KMS-11 (cell line): ENCODE results near the gene PEA15.

Experiments used
- H2AFZ ChIP-seq: fragments of 200-600 bp; sonication (generic); 2 replicates; pipeline ENCODE4 v1.6.1; 2016; ENCODE audit warnings: antibody characterized with exemption, mixed run types, low read depth
- H3K27ac ChIP-seq: fragments of 200-600 bp; sonication (generic); 2 replicates; pipeline ENCODE4 v1.6.1; 2016; ENCODE audit warnings: mild to moderate bottlenecking, mixed run types
- H3K27me3 ChIP-seq: fragments of 200-600 bp; sonication (generic); 2 replicates; pipeline ENCODE4 v1.6.1; 2017; ENCODE audit warnings: mild to moderate bottlenecking, low read depth, mixed run types, moderate library complexity; ENCODE audit not compliant: insufficient read depth
- H3K36me3 ChIP-seq: fragments of 200-600 bp; sonication (generic); 2 replicates; pipeline ENCODE4 v1.6.1; 2017; ENCODE audit warnings: mild to moderate bottlenecking, mixed run types; ENCODE audit not compliant: insufficient read depth
- H3K4me1 ChIP-seq: fragments of 200-600 bp; sonication (generic); 2 replicates; pipeline ENCODE4 v1.6.1; 2016; ENCODE audit warnings: mild to moderate bottlenecking, low read depth, mixed run types; ENCODE audit not compliant: poor library complexity, severe bottlenecking
- H3K4me2 ChIP-seq: fragments of 200-600 bp; sonication (generic); 2 replicates; pipeline ENCODE4 v1.7.0; 2016; ENCODE audit warnings: mild to moderate bottlenecking, mixed run types
- H3K4me3 ChIP-seq: fragments of 200-600 bp; sonication (generic); IDR thresholded peaks from 2 replicates; pipeline ENCODE4 v1.6.1; 2017; ENCODE audit warnings: low read depth, low read length, mixed read lengths; ENCODE audit not compliant: insufficient read depth
- H3K79me2 ChIP-seq: fragments of 200-600 bp; sonication (generic); 2 replicates; pipeline ENCODE4 v1.6.1; 2016; ENCODE audit warnings: low read depth, mixed run types; ENCODE audit not compliant: insufficient read depth
- H3K9ac ChIP-seq: fragments of 200-600 bp; sonication (generic); 2 replicates; pipeline ENCODE4 v1.6.1; 2016; ENCODE audit warnings: mild to moderate bottlenecking, mixed run types
- H4K20me1 ChIP-seq: fragments of 200-600 bp; sonication (generic); 2 replicates; pipeline ENCODE4 v1.6.1; 2016; ENCODE audit warnings: mild to moderate bottlenecking, mixed run types; ENCODE audit not compliant: insufficient read depth
- TF ChIP-seq, protein P1 (sequence below): fragments of 200-600 bp; sonication (generic); conservative IDR thresholded peaks from 2 replicates; pipeline ENCODE4 v1.6.1; 2017; ENCODE audit warnings: low read depth, mild to moderate bottlenecking, antibody characterized with exemption, low read length, moderate library complexity, mixed read lengths

PEA15 gene, protein sequence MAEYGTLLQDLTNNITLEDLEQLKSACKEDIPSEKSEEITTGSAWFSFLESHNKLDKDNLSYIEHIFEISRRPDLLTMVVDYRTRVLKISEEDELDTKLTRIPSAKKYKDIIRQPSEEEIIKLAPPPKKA

DNA sequence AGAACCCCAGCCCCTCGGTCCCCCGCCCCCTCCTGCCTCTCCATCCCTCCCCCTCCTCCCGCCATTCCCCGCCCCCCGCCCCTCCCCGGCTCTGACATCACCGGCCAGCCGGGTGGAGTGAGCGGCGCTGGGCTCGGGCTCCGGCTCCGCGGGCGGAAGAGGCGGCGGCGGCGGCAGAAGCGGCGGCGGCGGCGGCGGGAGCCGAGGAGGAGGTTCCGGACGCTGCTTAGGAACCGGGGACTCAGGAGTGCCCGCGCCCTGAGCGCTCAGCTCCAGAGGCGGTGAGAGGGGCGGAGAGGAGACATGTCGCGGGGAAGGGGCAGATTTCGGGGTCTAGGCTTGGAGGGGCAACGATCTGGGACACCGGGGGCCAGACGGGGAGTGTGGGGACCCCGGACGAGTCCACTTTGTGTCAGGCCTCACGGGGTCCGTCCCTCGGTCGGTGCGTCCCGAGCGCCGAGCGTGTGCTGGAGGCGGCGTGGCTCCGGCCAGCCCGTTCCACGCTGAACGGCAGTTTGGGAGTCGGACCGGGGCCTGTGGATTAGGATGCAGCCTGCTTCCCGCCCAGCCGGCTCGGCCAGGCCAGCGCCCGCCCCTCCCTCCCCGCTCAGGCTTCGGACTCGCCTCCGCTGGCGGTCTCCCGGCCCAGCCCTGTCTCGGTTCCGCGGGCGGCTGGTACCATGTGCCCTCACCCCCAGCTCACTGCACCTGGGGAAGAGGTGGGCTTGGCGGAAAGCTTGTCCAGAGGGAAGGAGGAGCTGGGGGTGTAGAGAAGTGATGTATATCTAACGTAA lies at the start of gene PEA15:
TSS of gene PEA15 (plus strand) at position 143 of the 794 bp plus-strand sequence. CDS start 6,161 bp downstream, outside the sequence.
- H3K36me3 ChIP-seq, result no peaks in the 10 kb centered on the region; the same call in 1 of the 2 replicates
- H3K4me1 ChIP-seq, result peaks cover 63% of the 10 kb centered on the region
- H3K27me3 ChIP-seq, result no peaks in the 10 kb centered on the region
- H3K79me2 ChIP-seq, result peaks cover 42% of the 10 kb centered on the region
- H3K4me3 ChIP-seq, result peak within 1 kb of the TSS; percentile 98
- TF ChIP-seq, protein P1, sequence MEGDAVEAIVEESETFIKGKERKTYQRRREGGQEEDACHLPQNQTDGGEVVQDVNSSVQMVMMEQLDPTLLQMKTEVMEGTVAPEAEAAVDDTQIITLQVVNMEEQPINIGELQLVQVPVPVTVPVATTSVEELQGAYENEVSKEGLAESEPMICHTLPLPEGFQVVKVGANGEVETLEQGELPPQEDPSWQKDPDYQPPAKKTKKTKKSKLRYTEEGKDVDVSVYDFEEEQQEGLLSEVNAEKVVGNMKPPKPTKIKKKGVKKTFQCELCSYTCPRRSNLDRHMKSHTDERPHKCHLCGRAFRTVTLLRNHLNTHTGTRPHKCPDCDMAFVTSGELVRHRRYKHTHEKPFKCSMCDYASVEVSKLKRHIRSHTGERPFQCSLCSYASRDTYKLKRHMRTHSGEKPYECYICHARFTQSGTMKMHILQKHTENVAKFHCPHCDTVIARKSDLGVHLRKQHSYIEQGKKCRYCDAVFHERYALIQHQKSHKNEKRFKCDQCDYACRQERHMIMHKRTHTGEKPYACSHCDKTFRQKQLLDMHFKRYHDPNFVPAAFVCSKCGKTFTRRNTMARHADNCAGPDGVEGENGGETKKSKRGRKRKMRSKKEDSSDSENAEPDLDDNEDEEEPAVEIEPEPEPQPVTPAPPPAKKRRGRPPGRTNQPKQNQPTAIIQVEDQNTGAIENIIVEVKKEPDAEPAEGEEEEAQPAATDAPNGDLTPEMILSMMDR, result no peak
- H4K20me1 ChIP-seq, result 0 out of 2 replicates have a peak, but pooled peaks cover 1% of the 10 kb centered on the region
- H2AFZ ChIP-seq, result peak within 1 kb of the TSS; percentile 86
- peak within 1 kb of the TSS; percentile 95 for H3K4me2 ChIP-seq
- H3K9ac ChIP-seq, result peak within 1 kb of the TSS; percentile 95
- peak within 1 kb of the TSS; percentile 75 for H3K27ac ChIP-seq

DNA sequence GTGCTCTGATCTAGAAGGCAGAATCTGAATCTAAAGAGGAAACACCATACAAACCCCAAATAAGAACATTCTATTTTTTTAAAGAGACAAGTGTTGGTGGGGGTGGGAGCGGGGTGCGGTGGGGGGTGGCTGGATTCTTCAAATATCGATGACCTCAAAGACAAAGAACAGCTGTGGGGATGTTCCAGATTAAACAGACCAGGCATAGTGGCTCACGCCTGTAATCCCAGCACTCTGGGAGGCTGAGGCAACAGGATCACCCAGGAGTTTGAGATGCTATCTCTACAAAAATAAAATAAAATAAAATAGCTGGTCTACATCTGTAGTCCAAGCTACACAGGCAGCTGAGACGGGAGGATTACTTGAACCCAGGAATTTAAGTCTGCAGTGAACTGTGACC lies 48.8 kb upstream of the PEA15 start:
- Histone ChIP-seq H3K79me2 (no peaks in the 10 kb centered on the region), H3K9ac (no peak overlapping the region), H2AFZ (no peak overlapping the region), H3K4me1 (no peaks in the 10 kb centered on the region), H3K4me2 (no peak overlapping the region), H4K20me1 (no peaks in the 10 kb centered on the region), H3K27ac (no peak overlapping the region), H3K4me3 (no peak overlapping the region), H3K36me3 (no peaks in the 10 kb centered on the region), H3K27me3 (no peaks in the 10 kb centered on the region)
- TF ChIP-seq, protein P1, result no peak

- no peak overlapping the region for H2AFZ ChIP-seq
- H3K9ac ChIP-seq, result no peak overlapping the region
- H3K4me2 ChIP-seq, result no peak overlapping the region
- H3K4me3 ChIP-seq, result no peak overlapping the region
- H4K20me1 ChIP-seq, result no peaks in the 10 kb centered on the region
- H3K79me2 ChIP-seq, result no peaks in the 10 kb centered on the region
- no peaks in the 10 kb centered on the region for H3K27me3 ChIP-seq
- no peaks in the 10 kb centered on the region for H3K4me1 ChIP-seq
- no peaks in the 10 kb centered on the region for H3K36me3 ChIP-seq
- TF ChIP-seq, protein P1, result no peak
- no peak overlapping the region for H3K27ac ChIP-seq
Measured at GRCh38 chr1:160157174-160157573, 48.0 kb upstream of the PEA15 start.

DNA sequence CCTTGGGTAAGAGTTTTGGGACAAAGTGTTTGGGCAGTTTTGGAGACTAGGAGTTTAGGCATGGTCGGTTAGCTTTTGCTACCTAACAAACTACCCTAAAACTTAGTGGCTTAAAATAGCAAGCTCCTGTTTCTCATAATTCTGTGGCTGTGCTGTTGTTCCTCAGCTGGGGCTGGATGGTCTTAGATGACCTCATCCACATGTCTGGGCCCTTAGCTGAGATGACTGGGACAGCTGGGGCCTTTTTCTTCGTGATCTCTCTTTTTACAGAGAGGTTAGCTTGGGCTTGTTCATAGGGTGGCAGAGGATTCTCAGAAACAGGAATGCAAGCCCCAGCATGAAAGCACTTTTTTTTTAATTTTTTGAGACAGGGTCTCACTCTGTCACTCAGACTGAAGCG lies 47.2 kb upstream of the PEA15 start:
- Histone ChIP-seq H2AFZ (no peak overlapping the region), H3K36me3 (no peaks in the 10 kb centered on the region), H4K20me1 (no peaks in the 10 kb centered on the region), H3K27ac (no peak overlapping the region), H3K9ac (no peak overlapping the region), H3K4me2 (no peak overlapping the region), H3K4me1 (no peaks in the 10 kb centered on the region), H3K79me2 (no peaks in the 10 kb centered on the region), H3K4me3 (no peak overlapping the region), H3K27me3 (no peaks in the 10 kb centered on the region)
- TF ChIP-seq, protein P1, result no peak
